Fibroblast of gingiva (primary cell): Measurements from ENCODE around the gene PLCL1.

Experiments used
- DNase-seq: peaks from one replicate; pipeline ENCODE4 v3.0.0-alpha.2; 2011; ENCODE audit warnings: low read depth

Gene PLCL1

GRCh38 chr2:197954328-197954727 is 149.9 kb downstream of the PLCL1 start:
- DNase-seq, result no peak

DNA sequence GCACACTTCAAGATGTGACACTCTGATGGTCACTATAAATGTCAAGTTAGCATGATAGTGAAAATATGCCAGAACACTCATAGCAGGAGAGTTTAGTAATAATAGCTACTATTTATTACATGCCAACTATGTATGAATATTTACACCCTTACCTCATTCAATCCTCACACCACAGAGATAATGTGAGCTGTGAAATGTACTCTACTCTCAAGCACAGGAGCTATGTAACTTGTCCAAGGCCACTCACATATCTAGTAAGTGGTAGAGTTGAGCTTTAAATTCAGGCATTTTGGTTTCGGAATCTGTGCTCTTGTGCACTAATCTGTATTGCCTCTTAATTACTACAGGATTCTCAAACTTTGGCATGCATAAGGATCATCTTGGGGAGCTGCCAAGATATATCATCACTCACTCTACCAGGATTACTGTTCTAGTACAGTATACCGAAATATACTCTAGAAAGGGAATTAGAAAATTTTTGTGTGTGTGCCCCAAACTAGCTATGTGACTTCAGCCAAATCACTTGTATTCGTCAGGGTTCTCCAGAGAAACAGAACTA is 154.3 kb downstream of the PLCL1 start:
- DNase-seq, result no peak

DNA sequence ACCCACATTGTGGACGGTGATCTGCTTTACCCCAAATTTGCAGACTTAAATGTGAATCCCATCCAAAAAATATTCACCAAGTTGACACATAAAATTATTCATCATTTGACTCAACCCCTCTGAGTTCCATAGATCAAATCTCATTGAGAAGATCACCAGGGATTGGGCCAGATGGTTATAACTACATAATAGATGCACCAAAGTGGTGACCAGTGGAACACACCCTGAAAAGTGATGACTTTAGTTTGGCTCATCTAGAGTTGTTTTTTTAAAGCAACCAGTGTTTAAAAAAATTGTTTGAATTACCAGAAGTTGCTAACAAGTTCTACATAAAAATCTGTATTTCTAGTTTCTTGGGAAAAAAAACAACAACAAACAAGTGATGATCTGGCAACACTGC is 155.0 kb downstream of the PLCL1 start:
- no peak for DNase-seq

- DNase-seq, result no peak
These were observed 156.4 kb downstream of the PLCL1 start for GRCh38 chr2:197960786-197961185.

- DNase-seq, result no peak
These were observed 160.3 kb downstream of the PLCL1 start for GRCh38 chr2:197964720-197965119.

DNA sequence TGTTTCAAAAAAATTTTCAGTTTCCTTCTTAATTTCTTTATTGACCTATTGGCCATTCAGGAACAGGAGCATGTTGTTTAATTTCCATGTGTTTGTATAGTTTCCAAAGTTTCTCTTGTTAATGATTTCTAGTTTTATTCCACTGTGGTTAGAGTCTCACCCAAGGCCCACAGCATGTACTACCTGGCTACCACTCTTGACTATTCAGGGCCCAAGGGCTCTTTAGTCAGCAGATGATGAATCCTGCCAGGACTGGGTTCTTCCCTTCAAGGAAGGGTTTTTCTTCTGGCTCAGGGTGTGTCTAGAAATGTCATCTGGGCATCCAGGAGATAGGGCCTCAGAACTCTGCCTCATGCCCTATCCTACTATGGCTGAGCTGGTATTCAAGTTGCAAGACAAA is 161.4 kb downstream of the PLCL1 start:
- DNase-seq, result no peak

GRCh38 chr2:197969391-197969893 is 165.0 kb downstream of the PLCL1 start:
- peak; percentile 16 for DNase-seq

- DNase-seq, result peak; percentile 91
These were observed 167.7 kb downstream of the PLCL1 start for GRCh38 chr2:197972061-197972460.

DNA sequence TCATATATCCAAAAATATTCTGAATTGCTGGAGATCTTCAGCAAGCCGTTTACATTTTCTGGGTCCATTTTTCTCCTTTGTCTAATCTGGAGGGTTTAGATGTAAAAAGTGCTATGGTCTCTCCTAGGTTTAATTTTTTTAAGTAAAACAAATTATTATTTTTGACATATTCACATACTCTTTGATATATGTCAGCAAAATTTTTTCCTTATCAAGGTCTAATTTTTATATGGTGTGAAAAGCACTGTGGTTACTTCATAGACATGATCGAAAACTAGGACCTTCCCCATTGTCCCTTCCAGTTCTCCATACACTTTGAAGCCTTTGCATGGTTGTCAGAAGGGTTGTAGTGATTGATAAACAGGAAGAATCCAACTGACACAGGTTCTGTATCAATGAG is 168.2 kb downstream of the PLCL1 start:
- no peak for DNase-seq

- DNase-seq, result no peak
These were observed 169.4 kb downstream of the PLCL1 start for GRCh38 chr2:197973772-197974171.

DNA sequence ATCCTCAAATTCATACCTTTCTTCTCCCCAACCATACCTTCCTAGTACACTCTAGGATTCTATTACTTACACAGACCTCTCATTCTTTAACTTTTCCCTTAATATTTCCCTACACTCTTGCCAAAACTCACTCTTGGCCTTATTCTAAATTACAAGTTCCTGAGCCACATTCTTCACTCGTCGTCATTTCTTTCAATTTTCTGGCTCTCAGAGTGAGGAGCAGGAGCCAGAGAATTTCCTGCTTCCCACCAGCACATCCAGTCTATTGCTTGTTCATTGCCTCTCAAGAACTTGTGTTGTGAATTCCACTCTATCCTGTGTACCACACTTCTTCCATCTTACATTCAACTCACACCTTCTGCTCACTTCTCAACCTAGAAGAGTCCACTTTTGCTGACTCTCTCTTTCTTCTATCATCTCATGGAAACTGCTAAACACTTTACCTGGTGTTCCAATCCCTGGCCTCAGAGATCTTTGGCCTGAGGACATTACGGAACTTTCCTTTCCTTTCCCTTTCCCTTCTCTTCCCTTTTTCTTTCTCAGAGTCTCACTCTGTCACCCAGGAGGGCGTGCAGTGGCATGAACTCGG is 171.6 kb downstream of the PLCL1 start:
- no peak for DNase-seq

- no peak for DNase-seq
These were observed 174.6 kb downstream of the PLCL1 start for GRCh38 chr2:197978971-197979370.

- DNase-seq, result no peak
These were observed 178.2 kb downstream of the PLCL1 start for GRCh38 chr2:197982565-197982964.

DNA sequence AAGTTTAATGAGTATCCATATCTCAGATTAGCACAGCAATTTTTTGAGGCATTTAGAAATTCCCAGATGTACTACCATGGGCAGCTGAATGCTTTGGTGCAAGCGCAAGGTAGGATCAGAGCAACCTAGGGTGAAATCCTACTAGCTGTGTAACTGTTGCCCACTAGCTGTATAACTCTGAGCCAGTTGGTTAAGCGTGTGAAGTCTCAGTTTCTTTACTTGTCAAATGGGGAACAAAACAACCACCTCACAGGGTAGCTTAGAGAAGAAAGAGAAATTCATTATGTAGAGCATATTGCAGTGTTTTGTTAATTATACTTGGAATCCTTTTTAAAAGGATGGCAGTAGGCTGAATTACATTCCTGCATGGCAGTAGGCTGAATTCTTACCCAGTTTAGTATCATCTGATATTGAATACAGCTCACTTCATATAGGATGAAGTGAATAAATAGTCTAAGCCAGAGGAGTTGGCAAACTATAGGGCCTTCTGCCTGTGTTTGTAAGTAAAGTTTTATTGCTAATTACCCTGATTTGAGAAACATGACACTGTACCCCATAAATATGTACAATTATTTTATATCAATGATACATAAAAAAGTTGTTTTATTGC is 180.7 kb downstream of the PLCL1 start:
- no peak for DNase-seq

GRCh38 chr2:197986977-197987376 is 182.6 kb downstream of the PLCL1 start:
- DNase-seq, result peak; percentile 25

- no peak for DNase-seq
These were observed 186.0 kb downstream of the PLCL1 start for GRCh38 chr2:197990356-197990755.

GRCh38 chr2:197992482-197993133 is 188.2 kb downstream of the PLCL1 start:
- DNase-seq, result no peak

GRCh38 chr2:197993363-197993762 is 189.0 kb downstream of the PLCL1 start:
- DNase-seq, result no peak

DNA sequence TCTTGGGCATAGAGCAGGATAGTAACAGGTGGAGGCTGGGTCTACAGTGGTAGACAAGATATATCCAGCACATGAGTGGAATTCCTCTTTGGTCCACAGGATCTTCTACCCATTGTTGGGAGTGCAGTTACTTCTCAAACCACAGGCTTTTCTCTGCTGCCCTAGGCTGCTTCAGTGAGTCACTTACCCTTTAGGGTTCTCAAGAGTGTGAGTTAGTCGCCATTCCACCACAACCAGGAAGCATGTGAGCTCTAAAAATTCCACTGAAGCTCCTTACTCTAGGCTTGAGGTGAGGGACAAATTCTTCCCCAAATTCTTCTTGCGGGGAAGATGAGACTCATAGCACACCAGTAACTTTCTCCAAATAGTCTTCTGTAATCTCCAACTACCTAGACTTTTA is 189.4 kb downstream of the PLCL1 start:
- DNase-seq, result no peak

DNA sequence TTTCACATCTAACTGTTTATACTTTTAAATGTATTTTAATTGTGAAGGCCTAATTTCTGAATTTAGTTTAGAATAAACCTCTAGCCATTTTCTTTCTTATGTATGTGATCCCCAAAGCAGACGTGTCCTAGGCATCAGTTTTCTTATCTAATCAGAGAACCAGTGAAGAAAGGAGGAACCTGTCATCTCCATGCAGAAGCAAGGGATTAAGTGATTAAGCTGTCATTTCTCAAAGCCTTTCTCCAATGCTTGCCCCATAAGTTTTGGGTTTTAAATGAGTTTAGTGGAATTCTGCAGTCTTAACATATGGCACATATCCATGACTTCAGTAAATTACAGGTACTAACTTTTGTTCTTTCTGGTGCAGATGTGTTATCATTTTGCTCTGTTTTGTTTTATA is 190.4 kb downstream of the PLCL1 start:
- DNase-seq, result no peak

DNA sequence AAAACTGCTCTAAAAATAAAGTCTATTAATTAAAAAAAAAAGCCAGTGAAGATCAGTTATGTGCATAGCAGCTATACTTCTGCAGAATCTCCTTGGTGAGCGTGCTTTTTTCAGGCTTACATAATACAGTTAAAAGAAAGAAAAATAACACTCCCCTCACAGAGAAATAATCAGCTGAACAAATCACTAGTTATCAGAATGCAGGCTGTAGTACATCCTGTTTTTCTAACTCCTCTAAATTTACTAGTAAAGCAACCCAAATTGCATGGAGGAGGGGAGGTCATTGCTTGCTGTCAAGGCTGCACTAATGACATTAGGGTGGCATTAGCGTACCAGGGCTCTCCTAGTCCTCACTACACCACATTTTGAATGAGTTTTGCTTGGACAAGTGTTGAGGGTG is 192.2 kb downstream of the PLCL1 start:
- DNase-seq, result no peak

- no peak for DNase-seq
These were observed 192.7 kb downstream of the PLCL1 start for GRCh38 chr2:197997083-197997541.

- no peak for DNase-seq
These were observed 194.3 kb downstream of the PLCL1 start for GRCh38 chr2:197998702-197999101.
